ENCODE measurements around the gene CD22.

DNA sequence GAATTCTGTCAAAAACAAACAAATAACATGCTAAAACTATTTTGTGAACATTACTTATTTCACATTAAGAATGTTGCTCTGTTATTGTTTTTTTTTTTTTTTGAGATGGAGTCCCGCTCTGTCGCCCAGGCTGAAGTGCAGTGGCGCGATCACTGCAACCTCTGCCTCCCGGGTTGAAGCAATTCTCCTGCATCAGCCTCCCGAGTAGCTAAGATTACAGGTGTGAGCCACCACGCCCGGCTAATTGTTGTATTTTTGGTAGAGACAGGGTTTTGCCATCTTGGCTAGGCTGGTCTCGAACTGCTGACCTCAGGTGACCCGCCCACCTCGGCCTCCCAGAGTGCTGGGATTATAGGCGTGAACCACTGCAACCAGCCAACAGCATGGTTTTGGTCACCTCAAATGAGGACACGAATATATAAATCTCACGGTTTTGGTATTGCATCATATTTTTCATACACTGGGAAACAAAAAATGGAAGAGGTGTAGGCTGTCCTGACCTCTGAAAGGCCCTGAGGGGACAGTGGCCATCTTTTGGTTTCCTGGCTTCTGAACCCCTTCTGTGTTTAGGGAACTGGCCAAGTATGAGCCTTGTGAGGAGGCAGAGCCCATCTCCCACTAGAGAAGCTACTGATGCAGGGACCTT lies 67.4 kb downstream of the CD22 start:
- TF ChIP-seq, protein P1, sequence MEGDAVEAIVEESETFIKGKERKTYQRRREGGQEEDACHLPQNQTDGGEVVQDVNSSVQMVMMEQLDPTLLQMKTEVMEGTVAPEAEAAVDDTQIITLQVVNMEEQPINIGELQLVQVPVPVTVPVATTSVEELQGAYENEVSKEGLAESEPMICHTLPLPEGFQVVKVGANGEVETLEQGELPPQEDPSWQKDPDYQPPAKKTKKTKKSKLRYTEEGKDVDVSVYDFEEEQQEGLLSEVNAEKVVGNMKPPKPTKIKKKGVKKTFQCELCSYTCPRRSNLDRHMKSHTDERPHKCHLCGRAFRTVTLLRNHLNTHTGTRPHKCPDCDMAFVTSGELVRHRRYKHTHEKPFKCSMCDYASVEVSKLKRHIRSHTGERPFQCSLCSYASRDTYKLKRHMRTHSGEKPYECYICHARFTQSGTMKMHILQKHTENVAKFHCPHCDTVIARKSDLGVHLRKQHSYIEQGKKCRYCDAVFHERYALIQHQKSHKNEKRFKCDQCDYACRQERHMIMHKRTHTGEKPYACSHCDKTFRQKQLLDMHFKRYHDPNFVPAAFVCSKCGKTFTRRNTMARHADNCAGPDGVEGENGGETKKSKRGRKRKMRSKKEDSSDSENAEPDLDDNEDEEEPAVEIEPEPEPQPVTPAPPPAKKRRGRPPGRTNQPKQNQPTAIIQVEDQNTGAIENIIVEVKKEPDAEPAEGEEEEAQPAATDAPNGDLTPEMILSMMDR (IDR thresholded peaks at IDR 0.05; ENCODE audit: low read depth, low read length) = no peak
- TF ChIP-seq POLR2A (IDR thresholded peaks at IDR 0.05; ENCODE audit: extremely low read depth, insufficient read length) = no peak
- no peak for TF ChIP-seq MYC (IDR thresholded peaks at IDR 0.05; ENCODE audit: low read depth, low read length)
- TF ChIP-seq, protein P2, sequence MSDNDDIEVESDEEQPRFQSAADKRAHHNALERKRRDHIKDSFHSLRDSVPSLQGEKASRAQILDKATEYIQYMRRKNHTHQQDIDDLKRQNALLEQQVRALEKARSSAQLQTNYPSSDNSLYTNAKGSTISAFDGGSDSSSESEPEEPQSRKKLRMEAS (IDR thresholded peaks at IDR 0.05; ENCODE audit: low read depth, low read length) = no peak
